ENCODE results near the gene ASPRV1. TPM values are rescaled to one million over a fixed set of nuclear protein-coding genes. Genes with fewer than 3 reads are reported as not detected.

The ASPRV1 gene
- total and polyA plus RNA-seq, 10 of the 15 experiments (the other 5 are each of a cell fraction or from before 2014, with no cell fraction given) = 0.11 to 1.1 (median 0.33) TPM

GRCh38 chr2:69979902-69980807, 18.7 kb upstream of the ASPRV1 start (continued):
- no peak for TF ChIP-seq MLLT1 (IDR thresholded peaks at IDR 0.05)
- no peak for TF ChIP-seq JUNB (IDR thresholded peaks at IDR 0.05)
- TF ChIP-seq MAX (IDR thresholded peaks at IDR 0.05; ENCODE audit: low read depth, low read length) = no peak

GRCh38 chr2:69977906-69978482, 16.6 kb upstream of the ASPRV1 start:
- no peak overlapping the region for H3K4me3 ChIP-seq
- intact Hi-C loops (cut with micrococcal nuclease; ENCODE audit: unreplicated experiment) (no loop called here), in situ Hi-C loops (cut with MboI) (no loop called here)
- WGBS (ENCODE audit: insufficient coverage, insufficient replicate concordance, low lambda C conversion rate, missing lambda C conversion rate) = 65% methylated on average over 4 of the region's 4 CpGs
- no peaks in the 10 kb centered on the region for H3K79me2 ChIP-seq (ENCODE audit: control insufficient read depth, insufficient read depth, low read length)
- no peaks in the 10 kb centered on the region for H3K4me1 ChIP-seq (ENCODE audit: control insufficient read depth, insufficient read depth, low read length)
- H4K20me1 ChIP-seq (ENCODE audit: control insufficient read depth, insufficient read depth) = no peaks in the 10 kb centered on the region
- BruUV-seq (replicated peaks) = no TSS peak
- H3K4me2 ChIP-seq (ENCODE audit: control insufficient read depth, insufficient read depth) = no peak overlapping the region
- POLR2A ChIA-PET = interaction anchor here (0.5 kb wide), 1 partner anchor 579 kb away, joined by 4 read pairs; no protein-coding TSS in a partner anchor
- DNase-seq (ENCODE audit: low read depth, low spot score) (no peak), ATAC-seq (no peak), FAIRE-seq (no peak)
- TF ChIP-seq NRF1 (conservative IDR thresholded peaks at IDR 0.05; ENCODE audit: low read depth, low read length) = no peak
- TF ChIP-seq BCL3 (IDR thresholded peaks at IDR 0.05; ENCODE audit: borderline replicate concordance, insufficient read depth, low read depth, low read length, poor library complexity, severe bottlenecking) = no peak
- no peak for TF ChIP-seq RFX5 (IDR thresholded peaks at IDR 0.05; ENCODE audit: low read depth, low read length)
- no peak for TF ChIP-seq NBN (IDR thresholded peaks at IDR 0.05)
- TF ChIP-seq ATF2 (IDR thresholded peaks at IDR 0.05; ENCODE audit: low read length) = no peak
- no peak for TF ChIP-seq CHD1 (IDR thresholded peaks at IDR 0.05; ENCODE audit: low read depth, low read length)
- no peak for TF ChIP-seq NR2C2 (IDR thresholded peaks at IDR 0.05; ENCODE audit: borderline replicate concordance, control insufficient read depth, insufficient read length, low read depth)
- TF ChIP-seq HDAC6 (IDR thresholded peaks at IDR 0.05; ENCODE audit: unreplicated experiment) = no peak
- TF ChIP-seq E2F8 (IDR thresholded peaks at IDR 0.05; ENCODE audit: low read depth, partially characterized antibody) = no peak
- no peak for TF ChIP-seq CEBPB (IDR thresholded peaks at IDR 0.05; ENCODE audit: borderline replicate concordance in 1 of 2, low read depth in 2 of 2, low read length in 2 of 2)
- RAD21 ChIA-PET (ENCODE audit: unreplicated experiment) = no interaction called here
- CTCF ChIA-PET = interaction anchor here (0.7 kb wide), 1 partner anchor 55 kb away, joined by 3 read pairs; no protein-coding TSS in a partner anchor
- no peak overlapping the region for H3K9ac ChIP-seq (ENCODE audit: control insufficient read depth, insufficient read depth, low read length)
- H3K27ac ChIP-seq (ENCODE audit: control insufficient read depth, insufficient read depth) = no peak overlapping the region
- no peaks in the 10 kb centered on the region for H3K9me3 ChIP-seq (replicated peaks; ENCODE audit: control insufficient read depth, insufficient read depth, low read length)
- H3K36me3 ChIP-seq (ENCODE audit: control insufficient read depth in 2 of 2, insufficient read depth in 2 of 2, low read length in 1 of 2) = no peaks in the 10 kb centered on the region
- SMC1A ChIA-PET (ENCODE audit: uncharacterized antibody, unreplicated experiment) = no interaction called here
- no peaks in the 10 kb centered on the region for H3K27me3 ChIP-seq (replicated peaks in 1 of 2; ENCODE audit: control insufficient read depth in 2 of 2, insufficient read depth in 2 of 2, low read length in 1 of 2)
- H2AFZ ChIP-seq (ENCODE audit: control insufficient read depth, low read depth, low read length) = no peak overlapping the region
